ENCODE measurements around the gene TOM1L2. TPM values are rescaled to one million over a fixed set of nuclear protein-coding genes. Genes with fewer than 3 reads are reported as not detected.

The TOM1L2 gene
- total RNA-seq, 1 experiment from 2014 or later, result 35.5 TPM

- peaks cover 10% of the 10 kb centered on the region for H3K36me3 Mint-ChIP-seq (ENCODE audit: insufficient read depth, unreplicated experiment)
- Histone ChIP-seq H3K4me3 (ENCODE audit: low read depth, low read length) (no peak overlapping the region), H3K4me1 (peaks cover 24% of the 10 kb centered on the region), H3K27me3 (replicated peaks; ENCODE audit: control insufficient read depth, insufficient read depth, low read length) (no peaks in the 10 kb centered on the region), H3K9me3 (no peaks in the 10 kb centered on the region), H3K36me3 (ENCODE audit: control insufficient read depth, insufficient read depth, low read length) (no peaks in the 10 kb centered on the region)
- H3K27ac Mint-ChIP-seq (ENCODE audit: unreplicated experiment), result no peak overlapping the region
- no peak for TF ChIP-seq CTCF (IDR thresholded peaks at IDR 0.05; ENCODE audit: insufficient read depth in 1 of 2, low read depth in 1 of 2, low read length in 1 of 2, severe bottlenecking in 1 of 2, unreplicated experiment in 1 of 2)
- ChIA-PET POLR2A (no interaction called here), CTCF (no interaction called here)
- H3K4me1 Mint-ChIP-seq (ENCODE audit: low read depth, unreplicated experiment), result peaks cover 43% of the 10 kb centered on the region
- no peak overlapping the region for H3K4me3 Mint-ChIP-seq (ENCODE audit: unreplicated experiment)
- no peaks in the 10 kb centered on the region for H3K27me3 Mint-ChIP-seq (ENCODE audit: insufficient read depth, unreplicated experiment)
- H3K9me3 Mint-ChIP-seq (ENCODE audit: unreplicated experiment), result no peaks in the 10 kb centered on the region
- intact Hi-C loops (cut with micrococcal nuclease; ENCODE audit: unreplicated experiment), result no loop called here
- no peak for DNase-seq
- BruUV-seq (replicated peaks), result no TSS peak
Measured at GRCh38 chr17:17964710-17965109, 7.5 kb downstream of the TOM1L2 start.

- DNase-seq, result no peak
- Mint-ChIP-seq H3K36me3 (ENCODE audit: insufficient read depth, unreplicated experiment) (peaks cover 14% of the 10 kb centered on the region), H3K4me3 (ENCODE audit: unreplicated experiment) (no peak overlapping the region), H3K27me3 (ENCODE audit: insufficient read depth, unreplicated experiment) (no peaks in the 10 kb centered on the region), H3K4me1 (ENCODE audit: low read depth, unreplicated experiment) (peaks cover 48% of the 10 kb centered on the region), H3K9me3 (ENCODE audit: unreplicated experiment) (no peaks in the 10 kb centered on the region), H3K27ac (ENCODE audit: unreplicated experiment) (no peak overlapping the region)
- intact Hi-C loops (cut with micrococcal nuclease; ENCODE audit: unreplicated experiment), result no loop called here
- Histone ChIP-seq H3K27me3 (replicated peaks; ENCODE audit: control insufficient read depth, insufficient read depth, low read length) (no peaks in the 10 kb centered on the region), H3K36me3 (ENCODE audit: control insufficient read depth, insufficient read depth, low read length) (no peaks in the 10 kb centered on the region), H3K4me3 (ENCODE audit: low read depth, low read length) (no peak overlapping the region), H3K4me1 (peaks cover 33% of the 10 kb centered on the region), H3K9me3 (no peaks in the 10 kb centered on the region)
- TF ChIP-seq CTCF (IDR thresholded peaks at IDR 0.05; ENCODE audit: insufficient read depth in 1 of 2, low read depth in 1 of 2, low read length in 1 of 2, severe bottlenecking in 1 of 2, unreplicated experiment in 1 of 2), result no peak
- BruUV-seq (replicated peaks), result no TSS peak
- POLR2A ChIA-PET, result no interaction called here
- CTCF ChIA-PET, result interaction anchor here (0.6 kb wide), 1 partner anchor 143 kb away, joined by 4 read pairs; no protein-coding TSS in a partner anchor
Measured at GRCh38 chr17:17963694-17964436, 8.3 kb downstream of the TOM1L2 start.

GRCh38 chr17:17963066-17963465 lies 9.1 kb downstream of the TOM1L2 start:
- BruUV-seq (replicated peaks), result no TSS peak
- Mint-ChIP-seq H3K4me1 (ENCODE audit: low read depth, unreplicated experiment) (peaks cover 55% of the 10 kb centered on the region), H3K27ac (ENCODE audit: unreplicated experiment) (no peak overlapping the region), H3K9me3 (ENCODE audit: unreplicated experiment) (no peaks in the 10 kb centered on the region), H3K36me3 (ENCODE audit: insufficient read depth, unreplicated experiment) (peaks cover 14% of the 10 kb centered on the region), H3K27me3 (ENCODE audit: insufficient read depth, unreplicated experiment) (no peaks in the 10 kb centered on the region), H3K4me3 (ENCODE audit: unreplicated experiment) (no peak overlapping the region)
- no peak overlapping the region for H3K4me3 ChIP-seq (ENCODE audit: low read depth, low read length)
- CTCF ChIA-PET, result no interaction called here
- TF ChIP-seq CTCF (IDR thresholded peaks at IDR 0.05; ENCODE audit: insufficient read depth in 1 of 2, low read depth in 1 of 2, low read length in 1 of 2, severe bottlenecking in 1 of 2, unreplicated experiment in 1 of 2), result no peak
- POLR2A ChIA-PET, result no interaction called here
- intact Hi-C loops (cut with micrococcal nuclease; ENCODE audit: unreplicated experiment), result no loop called here
- H3K9me3 ChIP-seq, result no peaks in the 10 kb centered on the region
- H3K27me3 ChIP-seq (replicated peaks; ENCODE audit: control insufficient read depth, insufficient read depth, low read length), result no peaks in the 10 kb centered on the region
- DNase-seq, result no peak
- no peaks in the 10 kb centered on the region for H3K36me3 ChIP-seq (ENCODE audit: control insufficient read depth, insufficient read depth, low read length)
- peaks cover 41% of the 10 kb centered on the region for H3K4me1 ChIP-seq
